Urinary bladder (tissue), 4 donors: ENCODE results near the gene ARHGAP6. TPM values are rescaled to one million over a fixed set of nuclear protein-coding genes. Genes with fewer than 3 reads are reported as not detected.

ENCODE experiments used
- DNase-seq: peaks from one replicate; pipeline ENCODE4 v3.0.0-alpha.2; 2015; ENCODE audit errors: extremely low spot score
- H3K27ac ChIP-seq: one replicate; pipeline ENCODE4 v1.5.1; 2013; ENCODE audit warnings: low read depth, mild to moderate bottlenecking, moderate library complexity
- H3K36me3 ChIP-seq: one replicate; pipeline ENCODE4 v1.6.1; 2013; ENCODE audit warnings: mild to moderate bottlenecking, moderate library complexity; ENCODE audit not compliant: insufficient read depth
- H3K4me1 ChIP-seq: one replicate; pipeline ENCODE4 v1.6.1; 2013; ENCODE audit warnings: mild to moderate bottlenecking, moderate library complexity; ENCODE audit not compliant: insufficient read depth
- H3K4me3 ChIP-seq: one replicate; pipeline ENCODE4 v1.5.1; 2013; ENCODE audit warnings: low read depth, low read length
- WGBS: extraction: QIAGEN DNeasy Blood & Tissue Kit; methylation state at CpG from one replicate; pipeline ENCODE4 v1.1.7; 2013; 5-methylcytosine and 5-hydroxymethylcytosine counted together
- polyA plus RNA-seq: library from polyadenylated mRNA; stranded (reverse); fragments of 200-250 nt; gene quantifications from one replicate; pipeline ENCODE4 v1.2.3, GENCODE V29; 2013
- total RNA-seq: library from RNA; depleted of rRNA; stranded (reverse); fragments of >200 nt; gene quantifications from one replicate; pipeline ENCODE4 v1.2.3, GENCODE V29; 2014
- donor health status: healthy with polysubstance abuse.
- donor health status: healthy.

Gene ARHGAP6
- total and polyA plus RNA-seq, 2 donors, result 19.6 to 20.7 TPM

GRCh38 chrX:11331788-11332187 lies 333.9 kb downstream of the ARHGAP6 start:
- WGBS, result 95% methylated on average over 2 of the region's 2 CpGs
- no peaks in the 10 kb centered on the region for H3K4me1 ChIP-seq
- DNase-seq, result no peak

GRCh38 chrX:11329021-11329420 lies 336.7 kb downstream of the ARHGAP6 start:
- Histone ChIP-seq H3K27ac (no peak overlapping the region), H3K4me3 (no peak overlapping the region), H3K4me1 (no peaks in the 10 kb centered on the region), H3K36me3 (no peaks in the 10 kb centered on the region)
- DNase-seq, result no peak
- WGBS, result 51% methylated on average over 5 of the region's 5 CpGs

More at GRCh38 chrX:11331788-11332187, 333.9 kb downstream of the ARHGAP6 start:
- Histone ChIP-seq H3K27ac (no peak overlapping the region), H3K4me3 (no peak overlapping the region), H3K36me3 (no peaks in the 10 kb centered on the region)

GRCh38 chrX:11328134-11328533 lies 337.6 kb downstream of the ARHGAP6 start:
- no peak overlapping the region for H3K27ac ChIP-seq
- H3K36me3 ChIP-seq, result no peaks in the 10 kb centered on the region
- H3K4me3 ChIP-seq, result no peak overlapping the region
- H3K4me1 ChIP-seq, result no peaks in the 10 kb centered on the region
- no peak for DNase-seq
- 88% methylated on average over 3 of the region's 3 CpGs for WGBS

GRCh38 chrX:11321986-11322385 lies 343.7 kb downstream of the ARHGAP6 start:
- Histone ChIP-seq H3K4me3 (no peak overlapping the region), H3K36me3 (no peaks in the 10 kb centered on the region)
- WGBS, result 72% methylated on average over 2 of the region's 2 CpGs

GRCh38 chrX:11319806-11320520 lies 345.8 kb downstream of the ARHGAP6 start:
- Histone ChIP-seq H3K4me3 (no peak overlapping the region), H3K36me3 (no peaks in the 10 kb centered on the region), H3K4me1 (no peaks in the 10 kb centered on the region), H3K27ac (peak overlapping the region; percentile 23)
- DNase-seq, result no peak
- 40% methylated on average over 7 of the region's 7 CpGs for WGBS

More at GRCh38 chrX:11321986-11322385, 343.7 kb downstream of the ARHGAP6 start:
- no peak for DNase-seq
- Histone ChIP-seq H3K4me1 (no peaks in the 10 kb centered on the region), H3K27ac (no peak overlapping the region)

GRCh38 chrX:11311706-11312105 lies 354.0 kb downstream of the ARHGAP6 start:
- Histone ChIP-seq H3K4me3 (no peak overlapping the region), H3K36me3 (no peaks in the 10 kb centered on the region), H3K27ac (no peak overlapping the region), H3K4me1 (no peaks in the 10 kb centered on the region)
- whole genome bisulfite sequencing, result 56% methylated on average over 7 of the region's 7 CpGs
- no peak for DNase-seq

- DNase-seq, result no peak
- no peak overlapping the region for H3K27ac ChIP-seq
- no peaks in the 10 kb centered on the region for H3K4me1 ChIP-seq
- WGBS, result 63% methylated on average over 5 of the region's 5 CpGs
- no peaks in the 10 kb centered on the region for H3K36me3 ChIP-seq
- no peak overlapping the region for H3K4me3 ChIP-seq
Observed at GRCh38 chrX:11309220-11309619, 356.5 kb downstream of the ARHGAP6 start.

- DNase-seq, result no peak
- WGBS, result 90% methylated on average over 1 of the region's 1 CpG
- no peak overlapping the region for H3K27ac ChIP-seq
- H3K4me3 ChIP-seq, result no peak overlapping the region
- no peaks in the 10 kb centered on the region for H3K4me1 ChIP-seq
- H3K36me3 ChIP-seq, result no peaks in the 10 kb centered on the region
Observed at GRCh38 chrX:11305641-11306040, 360.1 kb downstream of the ARHGAP6 start.

- Histone ChIP-seq H3K36me3 (no peaks in the 10 kb centered on the region), H3K4me3 (no peak overlapping the region), H3K4me1 (no peaks in the 10 kb centered on the region), H3K27ac (no peak overlapping the region)
- 83% methylated on average over 6 of the region's 6 CpGs for WGBS
- DNase-seq, result no peak
Observed at GRCh38 chrX:11304829-11305228, 360.9 kb downstream of the ARHGAP6 start.

- H3K4me1 ChIP-seq, result no peaks in the 10 kb centered on the region
- DNase-seq, result no peak
- no peak overlapping the region for H3K27ac ChIP-seq
- no peak overlapping the region for H3K4me3 ChIP-seq
- H3K36me3 ChIP-seq, result no peaks in the 10 kb centered on the region
- WGBS, result 99% methylated on average over 9 of the region's 9 CpGs
Observed at GRCh38 chrX:11298600-11298999, 367.1 kb downstream of the ARHGAP6 start.

- DNase-seq, result no peak
- Histone ChIP-seq H3K36me3 (no peaks in the 10 kb centered on the region), H3K4me1 (no peaks in the 10 kb centered on the region), H3K27ac (no peak overlapping the region), H3K4me3 (no peak overlapping the region)
- WGBS, result 58% methylated on average over 5 of the region's 5 CpGs
Observed at GRCh38 chrX:11296051-11296450, 369.7 kb downstream of the ARHGAP6 start.

GRCh38 chrX:11293113-11293512 lies 372.6 kb downstream of the ARHGAP6 start, which contains the start of gene AMELX:
Gene AMELX (plus strand): TSS chrX:11293413. CDS start chrX:11294789, 1,376 bp downstream.
- no peak within 1 kb of the TSS for H3K4me3 ChIP-seq
- WGBS, result 91% methylated on average over 2 of the region's 2 CpGs
- H3K4me1 ChIP-seq, result no peaks in the 10 kb centered on the region
- H3K27ac ChIP-seq, result no peak within 1 kb of the TSS
- no peaks in the 10 kb centered on the region for H3K36me3 ChIP-seq
- DNase-seq, result no peak

- 66% methylated on average over 8 of the region's 8 CpGs for WGBS
- DNase-seq, result no peak
- H3K4me1 ChIP-seq, result no peaks in the 10 kb centered on the region
- H3K27ac ChIP-seq, result no peak overlapping the region
- H3K36me3 ChIP-seq, result no peaks in the 10 kb centered on the region
- H3K4me3 ChIP-seq, result no peak overlapping the region
Observed at GRCh38 chrX:11290416-11291102, 375.2 kb downstream of the ARHGAP6 start.

- H3K4me3 ChIP-seq, result no peak overlapping the region
- H3K4me1 ChIP-seq, result no peaks in the 10 kb centered on the region
- H3K36me3 ChIP-seq, result no peaks in the 10 kb centered on the region
- H3K27ac ChIP-seq, result no peak overlapping the region
- 43% methylated on average over 1 of the region's 1 CpG for WGBS
- DNase-seq, result no peak
Observed at GRCh38 chrX:11287505-11287904, 378.2 kb downstream of the ARHGAP6 start.
